NOMO-1 (cell line): ENCODE data around the gene REEP6.

Experiments used
- DNase-seq, 2 experiments: peaks; one replicate each; lab custom pipeline; 2025; ENCODE audit not compliant: unreplicated experiment in 2 of 2; lab: John Stamatoyannopoulos, UW

REEP6 gene

GRCh38 chr19:1540365-1540925 lies 49.5 kb downstream of the REEP6 start:
- no peak for DNase-seq
